Mucosa of descending colon (tissue), 3 donors: ENCODE measurements around the gene RAVER2. TPM values are rescaled to one million over a fixed set of nuclear protein-coding genes. Genes with fewer than 3 reads are reported as not detected.

ENCODE experiments used
- ATAC-seq: fragments of 200-7000 bp; cut with Tn5 transposase; one replicate; pipeline ENCODE4 v1.9.1; 2020; ENCODE audit warnings: mild to moderate bottlenecking, moderate library complexity
- DNase-seq, 3 donors: peaks; one replicate each; pipeline ENCODE4 v3.0.0-alpha.2; 2020
- H3K36me3 ChIP-seq: fragments of 200-600 bp; one replicate; pipeline ENCODE4 v1.8.0; 2021; ENCODE audit warnings: low read depth, mild to moderate bottlenecking
- H3K4me1 ChIP-seq: fragments of 200-600 bp; one replicate; pipeline ENCODE4 v1.8.0; 2021; ENCODE audit warnings: low read depth, mild to moderate bottlenecking
- H3K4me3 ChIP-seq: fragments of 200-600 bp; one replicate; pipeline ENCODE4 v1.8.0; 2021; ENCODE audit warnings: mild to moderate bottlenecking
- H3K9me3 ChIP-seq: fragments of 200-600 bp; one replicate; pipeline ENCODE4 v1.8.0; 2021; ENCODE audit warnings: mild to moderate bottlenecking
- intact Hi-C, 2 donors: fragments of 100-400 bp; cut with DNase I in 1 of 2; cut with micrococcal nuclease in 1 of 2; formaldehyde crosslinking; loops; one replicate each; pipeline versions ENCODE4 v1.11.0 to v1.11.1; 2022; cut with DNase I, micrococcal nuclease
- total RNA-seq, 3 donors: library from RNA; stranded (reverse); fragmentation: NEBNext Ultra II Directional in 2 of 3; extraction: Animal tissue kit (Norgen Biotek cat#: 25700) in 2 of 3; gene quantifications; one replicate each; pipeline versions ENCODE4 v1.2.1 to v1.2.4, GENCODE V29; 2021 to 2023
- TF ChIP-seq, protein P1 (sequence below): fragments of 200-600 bp; IDR thresholded peaks from one replicate; pipeline ENCODE4 v1.8.0; 2022; ENCODE audit warnings: antibody characterized with exemption, mild to moderate bottlenecking
- donor health status: DM: no; HTN: no; CAD: no; lungs with moderate emphysema.
- donor health status: DM: no; HTN: no; CAD: no.
- donor health status: DM: no; HTN: yes; CAD: no.

The RAVER2 gene
- total RNA-seq, 3 donors from 2014 or later, result 35.9 to 81.0 (median 46.3) TPM

DNA sequence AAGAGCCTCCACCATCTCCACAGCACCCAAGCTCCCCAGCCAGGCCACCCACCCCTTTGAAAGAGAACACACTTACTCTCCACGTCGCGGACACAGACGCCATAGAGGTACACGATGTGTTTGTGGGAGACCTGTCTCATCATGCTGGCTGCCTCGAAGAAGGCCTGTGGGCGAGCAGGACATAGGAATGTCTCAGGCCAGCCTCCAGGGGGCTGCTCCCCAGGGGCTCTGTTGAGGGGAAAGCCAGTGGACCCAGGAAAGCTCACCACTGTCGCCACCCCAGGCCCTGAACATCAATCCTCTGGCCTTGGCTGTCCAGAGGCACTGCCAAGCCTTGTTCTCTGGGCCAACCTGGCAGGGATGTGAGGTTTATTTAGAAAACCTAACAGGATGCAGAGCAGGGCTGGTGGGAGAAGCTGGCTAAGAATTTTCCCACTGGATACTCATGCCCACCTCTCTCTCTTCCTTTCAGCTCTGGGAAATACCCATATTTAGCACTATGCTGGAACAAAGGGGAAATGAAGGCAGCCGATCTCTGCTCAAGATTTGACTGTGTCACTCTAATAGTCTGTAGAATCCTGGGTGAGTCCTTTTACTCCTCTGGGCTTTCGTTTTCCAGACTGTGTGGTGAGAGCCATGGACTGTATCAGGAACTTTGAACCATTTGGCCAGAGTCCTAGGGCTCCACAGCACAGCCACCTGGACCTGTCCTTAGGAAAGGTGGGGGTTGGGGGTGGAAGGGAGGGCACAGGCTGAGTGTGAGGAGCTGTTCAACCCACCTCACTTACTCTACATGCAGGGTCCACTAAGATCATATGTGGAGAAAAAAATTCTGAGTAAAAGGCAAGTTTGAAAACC lies 101.9 kb downstream of the RAVER2 start:
- Histone ChIP-seq H3K36me3 (no peaks in the 10 kb centered on the region), H3K4me1 (no peaks in the 10 kb centered on the region), H3K9me3 (no peaks in the 10 kb centered on the region), H3K4me3 (no peak overlapping the region)
- ATAC-seq, result no peak
- TF ChIP-seq, protein P1, sequence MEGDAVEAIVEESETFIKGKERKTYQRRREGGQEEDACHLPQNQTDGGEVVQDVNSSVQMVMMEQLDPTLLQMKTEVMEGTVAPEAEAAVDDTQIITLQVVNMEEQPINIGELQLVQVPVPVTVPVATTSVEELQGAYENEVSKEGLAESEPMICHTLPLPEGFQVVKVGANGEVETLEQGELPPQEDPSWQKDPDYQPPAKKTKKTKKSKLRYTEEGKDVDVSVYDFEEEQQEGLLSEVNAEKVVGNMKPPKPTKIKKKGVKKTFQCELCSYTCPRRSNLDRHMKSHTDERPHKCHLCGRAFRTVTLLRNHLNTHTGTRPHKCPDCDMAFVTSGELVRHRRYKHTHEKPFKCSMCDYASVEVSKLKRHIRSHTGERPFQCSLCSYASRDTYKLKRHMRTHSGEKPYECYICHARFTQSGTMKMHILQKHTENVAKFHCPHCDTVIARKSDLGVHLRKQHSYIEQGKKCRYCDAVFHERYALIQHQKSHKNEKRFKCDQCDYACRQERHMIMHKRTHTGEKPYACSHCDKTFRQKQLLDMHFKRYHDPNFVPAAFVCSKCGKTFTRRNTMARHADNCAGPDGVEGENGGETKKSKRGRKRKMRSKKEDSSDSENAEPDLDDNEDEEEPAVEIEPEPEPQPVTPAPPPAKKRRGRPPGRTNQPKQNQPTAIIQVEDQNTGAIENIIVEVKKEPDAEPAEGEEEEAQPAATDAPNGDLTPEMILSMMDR, result no peak
- no peak for DNase-seq
- intact Hi-C loops, result no loop called here

DNA sequence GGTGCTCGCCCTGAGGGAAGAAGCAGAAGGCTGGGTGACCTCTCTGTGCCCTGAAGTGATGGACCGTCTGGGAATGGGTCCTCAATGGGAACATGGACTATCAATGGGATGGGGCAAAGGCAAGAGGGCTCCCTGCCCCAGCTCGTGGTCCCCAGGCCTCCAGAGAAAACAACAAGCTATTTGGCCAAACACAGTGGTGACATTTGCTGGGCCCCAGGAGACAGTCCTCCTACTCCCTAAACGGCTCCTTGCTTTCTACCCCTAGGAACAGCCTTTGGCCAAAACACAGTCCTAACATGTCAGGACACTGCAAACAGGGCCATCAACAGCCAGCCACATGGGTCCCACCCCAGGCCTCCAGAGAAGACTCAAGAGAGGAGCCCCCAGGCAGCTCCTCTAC lies 102.8 kb downstream of the RAVER2 start:
- intact Hi-C loops, result no loop called here
- no peaks in the 10 kb centered on the region for H3K4me1 ChIP-seq
- no peaks in the 10 kb centered on the region for H3K9me3 ChIP-seq
- no peak for DNase-seq
- H3K4me3 ChIP-seq, result no peak overlapping the region
- no peak for ATAC-seq
- H3K36me3 ChIP-seq, result no peaks in the 10 kb centered on the region
- TF ChIP-seq, protein P1, result no peak

DNA sequence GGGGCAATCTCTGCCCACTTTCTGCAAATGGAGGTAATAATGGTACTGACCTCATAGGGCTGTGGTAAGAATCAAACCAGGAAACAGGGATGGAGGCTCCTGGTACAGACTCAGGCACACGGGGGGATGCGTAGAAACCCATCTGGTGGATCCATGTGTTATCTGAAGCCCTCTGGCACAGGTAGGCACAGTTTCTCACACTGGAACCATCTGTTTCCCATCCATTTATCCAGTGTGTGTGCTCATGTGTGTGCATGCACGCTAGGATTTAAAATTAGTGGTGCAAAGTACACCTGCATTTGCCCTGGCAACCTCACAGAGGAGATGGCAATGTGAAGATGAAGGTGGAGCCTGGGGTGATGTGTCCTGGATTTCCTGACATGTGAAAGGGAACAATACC lies 103.3 kb downstream of the RAVER2 start:
- ATAC-seq (no peak), DNase-seq (no peak)
- H3K9me3 ChIP-seq, result no peaks in the 10 kb centered on the region
- no peaks in the 10 kb centered on the region for H3K4me1 ChIP-seq
- TF ChIP-seq, protein P1, result no peak
- intact Hi-C loops, result no loop called here
- H3K36me3 ChIP-seq, result no peaks in the 10 kb centered on the region
- H3K4me3 ChIP-seq, result no peak overlapping the region

DNA sequence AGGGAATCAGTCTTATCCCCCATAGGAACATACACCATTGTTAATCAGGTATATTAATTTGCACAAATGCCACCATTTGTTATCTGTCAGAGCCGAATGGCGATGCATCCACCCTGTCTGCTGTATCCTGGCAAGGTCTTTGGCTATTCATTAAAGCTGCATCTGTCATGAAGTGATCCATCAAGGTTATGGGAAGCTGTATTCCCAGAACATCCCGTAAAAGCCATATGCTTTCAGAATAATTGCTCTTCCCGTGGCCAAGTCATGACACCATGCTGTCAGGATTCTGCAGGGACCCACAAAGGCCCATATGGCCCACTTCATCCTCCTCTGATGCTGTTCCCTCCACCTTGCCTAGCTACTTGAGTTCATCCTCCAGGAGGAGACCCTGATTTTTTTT lies 103.9 kb downstream of the RAVER2 start:
- intact Hi-C loops, result no loop called here
- TF ChIP-seq, protein P1, result no peak
- Histone ChIP-seq H3K9me3 (no peaks in the 10 kb centered on the region), H3K4me3 (no peak overlapping the region), H3K4me1 (no peaks in the 10 kb centered on the region), H3K36me3 (no peaks in the 10 kb centered on the region)
- DNase-seq (no peak), ATAC-seq (no peak)

DNA sequence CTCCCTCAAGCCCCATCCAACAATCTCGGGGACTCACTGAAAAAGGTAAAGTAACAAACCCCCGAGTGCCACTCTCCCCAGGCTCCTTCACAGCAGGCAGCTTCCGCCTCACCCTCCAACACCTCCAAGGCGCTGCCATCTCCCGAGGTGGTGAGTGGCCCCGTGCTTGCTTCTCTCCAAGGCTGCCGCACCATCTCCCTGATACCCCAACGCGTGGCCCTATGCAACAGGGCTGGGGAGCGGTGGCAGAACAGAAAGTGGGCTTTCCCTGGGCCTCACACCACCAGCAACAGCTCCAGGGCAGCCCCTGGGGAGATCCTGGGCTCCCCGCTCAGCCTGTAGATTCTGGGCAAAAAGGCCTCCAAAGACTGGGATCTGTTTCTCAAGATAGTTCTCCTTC lies 105.1 kb downstream of the RAVER2 start:
- intact Hi-C loops, result no loop called here
- H3K36me3 ChIP-seq, result no peaks in the 10 kb centered on the region
- H3K9me3 ChIP-seq, result no peaks in the 10 kb centered on the region
- DNase-seq (no peak), ATAC-seq (no peak)
- no peaks in the 10 kb centered on the region for H3K4me1 ChIP-seq
- H3K4me3 ChIP-seq, result no peak overlapping the region
- TF ChIP-seq, protein P1, result no peak
